ENCODE measurements around the gene GINM1.

GINM1 gene

DNA sequence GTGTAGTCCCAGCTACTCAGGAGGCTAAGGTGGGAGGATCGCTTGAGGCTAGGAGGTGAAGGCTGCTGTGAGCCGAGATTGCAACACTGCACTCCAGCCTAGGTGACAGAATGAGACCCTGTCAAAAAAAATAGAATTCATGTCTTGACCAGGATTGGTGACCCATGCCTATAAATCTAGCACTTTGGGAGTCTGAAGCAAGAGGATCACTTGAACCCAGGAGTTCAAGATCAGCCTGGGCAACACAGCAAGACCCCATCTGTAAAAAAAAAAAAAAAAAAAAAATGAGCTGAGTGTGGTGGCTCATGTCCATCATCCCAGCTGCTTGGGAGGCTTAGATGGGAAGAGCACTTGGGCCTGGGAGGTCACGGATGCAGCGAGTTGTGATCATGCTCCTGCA is 34.3 kb downstream of the GINM1 start:
- no peak for DNase-seq

DNA sequence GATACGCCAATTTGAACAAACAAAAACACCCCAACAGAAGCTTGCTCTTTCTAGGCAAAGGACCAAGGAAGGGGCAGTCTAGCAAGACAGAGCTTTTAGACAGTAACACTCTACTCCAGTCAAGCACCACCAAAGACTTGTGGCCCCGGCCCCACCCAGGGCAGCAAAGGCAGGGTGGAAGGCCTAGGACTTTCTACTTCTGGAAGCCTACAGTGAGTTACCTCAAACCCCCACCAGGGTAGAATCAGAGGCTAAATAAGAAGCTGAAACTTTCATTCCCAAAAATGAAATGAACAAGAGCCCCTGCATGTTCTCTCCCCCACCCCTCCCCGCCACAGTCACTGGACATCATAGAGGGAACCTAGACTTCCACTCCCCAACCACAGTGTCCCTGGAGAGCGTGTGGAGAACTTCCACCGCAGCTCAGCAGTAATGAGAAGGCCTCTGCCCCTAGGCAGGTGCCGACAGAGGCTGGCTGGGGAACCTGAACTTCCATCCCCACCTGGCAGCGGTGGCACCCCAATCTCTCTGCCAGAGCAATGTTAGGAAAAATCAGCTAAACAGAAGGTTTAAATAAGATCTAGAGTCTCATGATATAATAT is 42.3 kb downstream of the GINM1 start:
- DNase-seq, result no peak

DNA sequence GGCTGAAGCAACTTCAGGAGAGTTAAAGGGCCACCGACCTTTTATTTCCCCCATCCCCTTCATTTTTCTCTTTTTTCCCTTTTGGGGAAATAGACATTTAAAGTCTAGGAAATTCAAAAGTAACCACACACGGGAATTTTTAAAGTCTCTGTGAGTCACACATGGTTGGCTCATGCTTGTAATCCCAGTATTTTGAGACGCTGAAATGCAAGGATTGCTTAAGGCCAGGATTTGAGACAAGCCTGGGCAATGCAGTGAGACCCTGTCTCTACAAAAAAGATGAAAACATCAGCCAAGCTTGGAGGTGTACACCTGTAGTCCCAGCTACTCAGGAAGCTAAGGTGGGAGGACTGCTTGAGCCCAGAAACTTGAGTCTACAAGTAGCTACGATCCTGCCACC is 48.2 kb downstream of the GINM1 start:
- no peak for DNase-seq

DNA sequence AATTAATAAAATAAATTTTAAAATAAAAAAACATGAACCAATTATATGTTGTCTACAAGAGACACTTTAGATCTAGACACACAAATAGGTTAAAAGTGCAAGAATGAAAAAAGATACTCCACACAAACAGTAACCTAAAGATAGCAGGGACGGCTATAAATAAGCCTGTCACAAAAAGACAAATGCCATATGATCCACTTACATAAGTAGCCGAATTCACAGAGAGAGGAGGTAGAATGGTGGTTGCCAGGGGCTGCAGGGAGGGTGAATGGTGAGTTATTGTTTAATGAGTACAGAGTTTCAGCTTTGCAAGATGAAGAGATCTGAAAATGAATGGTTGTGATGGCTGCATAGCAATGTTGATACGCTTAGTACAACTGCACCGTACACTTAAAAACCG is 49.6 kb downstream of the GINM1 start:
- no peak for DNase-seq

DNA sequence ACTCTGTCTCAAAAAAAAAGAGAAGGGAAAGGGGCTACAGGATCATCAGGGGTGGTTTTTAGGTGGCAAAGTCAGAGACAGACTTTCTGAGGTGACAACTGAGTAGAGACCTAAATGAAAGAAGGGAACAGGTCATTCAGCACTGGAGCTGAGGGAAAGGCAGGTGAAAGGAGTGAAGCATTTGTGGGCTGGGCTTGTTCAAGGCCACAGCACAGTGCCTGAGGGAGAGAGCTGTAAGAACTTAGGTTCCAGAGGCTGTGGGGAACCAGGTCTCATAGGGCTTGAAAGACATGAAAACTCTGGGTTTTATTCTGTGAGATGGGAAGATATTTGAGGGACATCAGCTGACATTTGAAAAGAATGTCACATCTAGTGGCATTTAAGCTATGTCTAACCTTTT is 61.5 kb downstream of the GINM1 start:
- no peak for DNase-seq

DNA sequence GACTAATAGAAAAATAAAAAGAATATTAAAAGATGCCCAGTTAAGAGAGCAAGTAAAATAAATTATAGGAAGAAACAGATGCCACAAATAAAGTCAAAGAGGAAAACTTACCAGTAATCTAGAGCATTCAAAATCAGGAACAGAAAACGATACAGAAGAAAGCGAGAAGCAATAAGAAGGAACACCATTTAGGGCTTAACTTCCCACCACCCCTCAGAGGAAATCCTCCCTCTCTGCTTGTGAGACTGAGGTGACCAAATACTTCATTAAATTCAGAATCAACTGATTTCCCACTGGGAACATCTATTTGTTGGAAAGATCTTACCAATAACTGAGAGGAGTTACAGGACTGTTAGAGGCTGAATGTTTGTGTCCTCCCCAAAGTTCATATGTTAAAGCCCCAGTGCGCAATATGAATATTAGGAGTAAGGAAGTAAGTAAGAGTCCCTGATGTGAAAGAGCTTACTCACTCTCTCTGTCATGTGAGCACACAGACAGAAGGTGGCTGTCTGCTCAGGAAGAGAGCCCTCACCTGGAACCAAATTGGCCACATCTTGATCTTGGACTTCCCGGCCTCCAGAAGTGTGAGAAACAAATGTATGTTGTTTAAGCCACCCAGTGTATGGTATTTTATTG is 62.8 kb downstream of the GINM1 start:
- no peak for DNase-seq

DNA sequence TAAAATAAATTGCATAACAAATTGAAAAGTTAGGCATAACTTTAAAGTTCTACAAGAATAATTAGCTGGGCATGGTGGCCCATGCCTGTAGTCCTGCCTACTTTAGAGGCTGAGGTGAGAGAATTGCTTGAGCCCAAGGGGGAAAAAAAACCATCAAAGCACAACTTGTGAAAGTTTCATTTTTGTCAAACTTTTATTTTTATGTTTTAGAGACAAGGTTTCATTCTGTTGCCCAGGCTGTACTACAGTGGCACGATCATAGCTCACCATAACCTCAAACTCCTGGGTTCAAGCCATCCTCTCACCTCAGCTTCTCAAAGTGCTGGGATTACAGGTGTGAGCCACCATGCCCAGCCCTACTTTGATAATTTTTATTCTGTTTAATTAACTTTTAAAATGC is 68.1 kb downstream of the GINM1 start:
- no peak for DNase-seq

DNA sequence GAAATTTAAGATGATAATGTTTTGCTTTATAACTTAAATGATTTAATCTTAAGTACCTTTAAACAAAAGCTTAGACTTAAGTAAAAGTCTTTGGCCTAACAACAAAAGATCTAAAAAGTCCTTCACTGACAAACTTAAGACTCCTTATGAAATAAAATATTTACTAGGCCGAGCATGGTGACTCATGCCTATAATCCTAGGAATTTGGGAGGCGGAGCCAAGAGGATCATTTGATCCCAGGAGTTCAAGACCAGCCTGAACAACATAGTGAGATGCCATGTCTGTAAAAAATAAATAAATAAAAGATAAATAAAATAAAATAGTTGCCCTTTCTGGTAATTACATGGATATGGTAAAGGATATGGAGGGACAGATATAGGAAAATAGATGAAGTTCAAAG is 69.9 kb downstream of the GINM1 start:
- no peak for DNase-seq
